HG03432 (cell line): ENCODE results near the gene PLEKHA7.

Source experiments
- ATAC-seq: cut with Tn5 transposase; IDR thresholded peaks from one replicate; pipeline ENCODE4 v1.9.1; 2021; ENCODE audit warnings: mild to moderate bottlenecking, moderate library complexity; ENCODE audit not compliant: unreplicated experiment

The PLEKHA7 gene

GRCh38 chr11:16815047-16815767, 199.0 kb downstream of the PLEKHA7 start:
- ATAC-seq: no peak

DNA sequence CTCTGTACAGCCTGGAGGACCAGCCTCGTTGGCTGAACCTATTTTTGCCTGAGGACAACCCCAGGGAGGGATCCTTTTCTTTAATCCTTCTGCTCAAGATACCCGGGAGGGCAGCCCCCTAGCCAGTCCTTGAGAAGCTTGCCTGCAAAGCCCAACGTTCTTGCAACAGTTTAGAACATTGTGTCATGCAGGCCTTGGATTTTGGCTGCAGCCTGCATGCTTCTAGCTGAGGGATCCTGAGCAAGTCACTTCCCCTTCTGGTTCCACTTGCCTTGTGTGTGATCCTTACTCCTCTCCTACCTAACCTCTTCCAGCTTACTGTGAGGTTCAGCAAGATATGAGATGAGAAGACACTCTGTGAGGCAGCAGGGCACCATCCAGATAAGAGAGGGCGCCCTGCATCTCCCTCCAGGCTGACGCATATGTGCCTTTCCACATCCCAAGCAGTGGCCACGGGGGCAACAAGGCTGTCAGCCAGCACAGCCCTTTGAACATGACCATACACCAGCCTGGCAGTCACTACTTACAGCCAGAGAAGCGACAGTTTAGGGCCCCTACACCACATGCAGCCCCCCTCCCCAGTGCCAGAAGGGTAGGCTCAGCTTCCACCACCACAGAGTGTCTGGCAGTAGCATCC, 199.7 kb downstream of the PLEKHA7 start:
- no peak for ATAC-seq

DNA sequence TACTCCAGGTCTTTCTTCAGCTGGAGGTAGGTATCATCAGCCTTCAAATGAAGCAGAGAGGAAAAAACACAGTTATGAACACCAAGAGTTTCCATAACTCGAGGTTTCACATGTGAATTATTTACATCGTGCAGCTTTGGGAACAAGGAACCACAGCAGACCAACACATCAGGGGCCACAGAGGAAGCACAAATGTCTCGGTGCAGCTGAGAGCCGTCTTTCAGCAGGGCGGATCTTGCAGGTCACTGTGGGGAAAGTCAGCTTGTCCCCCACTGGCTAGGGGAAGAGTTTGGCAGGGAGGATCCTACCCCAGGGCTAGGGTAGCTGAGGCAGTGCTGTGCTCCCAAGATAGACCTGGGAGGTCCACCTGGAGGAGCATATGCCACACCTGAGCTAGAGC, 201.1 kb downstream of the PLEKHA7 start:
- no peak for ATAC-seq

DNA sequence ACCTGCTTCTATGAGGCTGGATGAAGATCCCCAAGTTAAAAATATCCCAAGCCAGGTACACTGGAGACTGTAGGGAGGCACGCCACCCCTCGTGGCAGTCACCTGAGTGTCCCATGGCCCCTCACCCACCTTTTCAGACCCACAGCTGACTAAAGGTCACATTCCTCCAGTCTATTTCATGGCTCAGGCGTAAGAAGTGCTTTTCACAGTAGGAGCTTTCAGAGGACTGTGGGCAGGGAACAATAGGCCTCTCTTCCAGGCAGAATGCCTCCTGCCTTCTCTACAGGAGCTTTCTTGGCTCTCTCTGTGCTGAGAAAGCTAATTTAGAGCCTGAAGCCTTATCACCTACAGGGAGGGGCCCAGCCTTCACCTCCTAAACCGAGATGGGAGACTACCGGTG, 201.9 kb downstream of the PLEKHA7 start:
- no peak for ATAC-seq

GRCh38 chr11:16811136-16812020, 202.8 kb downstream of the PLEKHA7 start:
- ATAC-seq: no peak

- no peak for ATAC-seq
These were observed 204.1 kb downstream of the PLEKHA7 start for GRCh38 chr11:16809886-16810668.

DNA sequence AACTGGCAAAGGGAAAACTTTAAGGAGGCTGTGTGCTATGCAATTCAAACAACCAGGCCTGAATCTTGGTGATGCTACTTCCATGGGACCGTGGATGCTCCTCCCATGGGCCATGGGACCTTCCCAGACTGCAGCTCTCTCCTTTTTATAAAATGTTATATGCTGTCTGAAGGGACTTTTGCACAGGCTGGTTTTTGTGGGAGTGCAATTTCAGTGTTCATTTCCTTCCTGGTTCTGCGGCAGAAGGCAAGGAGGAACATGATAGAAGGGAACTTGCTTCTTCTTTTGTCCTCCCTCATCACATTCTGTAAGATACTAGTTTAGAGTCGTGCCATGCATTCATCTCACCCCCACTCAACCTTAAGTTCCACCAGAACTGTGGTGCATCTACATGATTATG, 206.9 kb downstream of the PLEKHA7 start:
- ATAC-seq: no peak

- ATAC-seq: no peak
These were observed 207.4 kb downstream of the PLEKHA7 start for GRCh38 chr11:16806791-16807190.

DNA sequence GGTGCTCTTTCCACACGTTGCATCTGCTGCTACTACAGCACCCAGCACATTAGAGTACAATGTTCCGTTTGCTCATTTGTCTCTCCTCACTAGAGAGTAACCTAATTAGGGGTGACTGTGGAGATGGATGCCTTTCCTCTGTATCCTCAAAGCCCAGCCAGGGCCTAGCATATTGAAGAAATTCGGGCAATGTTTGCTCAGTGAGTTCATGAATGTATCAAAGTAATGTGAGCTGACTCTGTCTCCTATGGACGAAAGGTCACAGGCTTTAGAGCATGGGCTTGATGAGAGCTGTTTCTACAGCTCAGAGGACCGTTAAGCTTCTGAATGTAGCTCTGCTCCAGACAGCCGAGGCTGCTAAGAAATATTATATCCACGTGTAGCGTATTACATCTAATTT, 208.3 kb downstream of the PLEKHA7 start:
- no peak for ATAC-seq

DNA sequence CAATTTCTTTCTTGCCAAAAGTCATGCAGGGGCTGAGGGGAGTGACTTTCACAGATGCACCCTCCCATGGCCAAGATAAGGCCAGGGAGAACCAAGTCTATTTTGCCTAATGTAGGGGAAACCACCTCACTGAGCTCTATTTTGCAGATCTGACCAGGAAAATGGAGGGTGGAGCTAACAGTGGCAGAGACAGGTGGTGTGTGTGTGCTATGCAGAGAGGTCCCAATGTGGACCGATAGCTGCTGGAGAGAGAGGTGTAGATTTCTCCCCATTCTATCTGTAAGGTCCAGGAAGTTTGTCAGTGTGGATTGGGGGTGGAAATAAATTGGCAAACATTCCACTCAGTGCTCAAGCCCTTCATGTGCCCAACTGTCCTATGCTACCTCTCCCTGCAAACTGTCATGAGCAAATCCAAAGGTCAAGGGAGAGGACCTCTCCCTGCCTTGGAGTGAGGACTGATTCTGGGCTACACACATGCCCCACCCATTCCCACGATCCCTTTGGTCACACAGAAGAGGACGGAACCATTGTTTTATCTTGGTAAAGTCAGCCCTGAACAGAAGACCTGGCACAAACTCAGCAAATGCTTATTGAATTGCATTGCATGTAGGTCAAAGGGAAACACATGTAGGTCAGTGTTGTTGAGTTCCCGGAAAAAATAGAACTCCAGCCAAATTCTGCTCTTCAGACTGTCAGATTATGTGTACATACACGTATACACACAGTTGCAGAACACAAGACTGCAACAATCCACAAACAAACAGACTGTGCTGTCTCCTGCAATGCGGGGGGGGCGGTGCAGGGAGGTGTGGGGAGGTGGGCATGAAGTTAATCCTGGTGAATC, 209.9 kb downstream of the PLEKHA7 start:
- no peak for ATAC-seq

DNA sequence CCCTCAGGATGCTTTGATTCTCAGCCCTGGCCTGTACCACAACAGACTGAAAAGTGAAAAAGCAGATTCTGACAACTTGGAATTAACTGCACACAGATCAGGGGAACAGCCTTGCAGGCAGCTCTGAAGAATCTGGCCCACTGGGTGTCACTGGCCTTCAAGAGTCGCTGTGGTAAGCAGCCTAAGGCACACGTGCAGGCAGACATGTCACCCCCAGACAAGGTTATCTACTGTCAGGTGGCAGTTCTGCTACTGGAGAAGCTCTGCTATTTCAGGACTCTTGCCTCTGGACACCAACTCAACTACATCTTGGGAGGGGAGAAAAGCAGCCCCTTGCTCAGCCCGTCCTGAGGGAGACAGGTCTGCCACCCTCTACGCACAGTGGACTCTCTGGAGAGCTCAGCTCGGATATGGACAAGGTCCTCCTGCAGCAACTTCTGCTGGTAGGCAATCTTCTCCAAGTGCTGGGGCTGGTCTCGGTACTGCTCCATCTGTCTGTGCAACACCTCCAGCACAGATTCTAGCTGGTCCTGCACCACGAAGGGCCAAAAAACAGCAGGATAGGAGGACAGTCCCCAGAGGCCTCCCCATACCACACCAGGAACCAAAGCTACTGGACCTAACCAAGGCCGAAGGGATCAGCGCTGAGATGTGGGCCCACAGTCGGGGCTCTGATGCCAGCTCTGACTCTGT, 212.8 kb downstream of the PLEKHA7 start:
- no peak for ATAC-seq

GRCh38 chr11:16800382-16800781, 213.8 kb downstream of the PLEKHA7 start:
- ATAC-seq: no peak

- ATAC-seq: no peak
These were observed 214.3 kb downstream of the PLEKHA7 start for GRCh38 chr11:16799890-16800289.

DNA sequence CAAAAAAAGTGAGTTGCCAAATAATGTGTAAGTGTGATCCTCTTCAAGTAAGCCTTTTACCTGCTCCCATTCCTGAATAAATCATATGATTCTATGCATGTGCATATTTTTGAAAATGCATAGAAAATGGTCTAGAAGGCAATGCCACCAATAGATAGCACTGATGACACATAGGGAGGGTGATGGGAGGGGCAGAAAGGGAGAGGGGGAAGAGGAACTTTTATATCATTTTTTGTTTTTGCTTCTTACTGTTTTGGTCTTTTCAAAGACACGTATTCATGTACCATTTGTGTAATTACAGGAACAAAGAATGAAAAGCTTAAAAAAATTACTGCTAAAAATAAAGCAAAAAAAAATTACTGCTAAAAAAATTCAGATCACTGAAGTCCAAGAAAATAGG, 215.0 kb downstream of the PLEKHA7 start:
- ATAC-seq: no peak

DNA sequence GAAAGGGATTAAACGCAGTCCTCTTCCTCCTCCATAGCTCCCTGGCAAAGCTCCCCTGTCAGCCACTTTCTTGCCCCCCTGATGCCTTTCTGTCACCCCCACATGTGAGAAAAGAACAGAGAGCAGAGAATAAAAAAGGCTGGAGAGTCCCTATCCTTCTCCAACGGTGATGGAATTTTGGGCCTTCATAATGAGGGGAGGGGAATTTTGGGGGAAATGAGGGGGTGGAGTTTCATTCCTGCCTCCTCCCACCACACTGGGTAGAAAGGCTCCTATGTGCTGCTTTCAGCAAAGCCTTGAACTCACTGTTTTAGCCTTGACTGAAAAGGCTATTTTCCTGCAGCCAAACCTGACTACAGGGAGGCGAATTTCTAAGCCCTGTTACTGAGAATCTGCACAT, 216.4 kb downstream of the PLEKHA7 start:
- no peak for ATAC-seq

DNA sequence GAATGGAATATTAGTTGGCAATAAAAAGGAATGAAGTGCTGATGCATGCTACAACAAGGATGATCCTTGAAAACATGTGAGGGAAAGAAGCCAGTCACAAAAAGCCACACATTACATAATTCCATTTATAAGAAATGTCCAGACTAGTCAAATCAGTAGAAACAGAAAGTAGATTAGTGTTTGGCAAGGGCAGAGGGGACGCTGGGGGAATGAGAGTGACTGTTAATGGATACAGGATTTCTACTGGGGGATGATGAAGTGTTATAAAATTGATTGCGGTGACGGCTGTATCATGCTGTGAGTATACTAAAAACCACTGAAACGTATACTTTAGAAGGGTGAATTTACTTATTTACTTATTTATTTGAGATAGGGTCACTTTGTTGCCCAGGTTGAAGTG, 217.9 kb downstream of the PLEKHA7 start:
- no peak for ATAC-seq

DNA sequence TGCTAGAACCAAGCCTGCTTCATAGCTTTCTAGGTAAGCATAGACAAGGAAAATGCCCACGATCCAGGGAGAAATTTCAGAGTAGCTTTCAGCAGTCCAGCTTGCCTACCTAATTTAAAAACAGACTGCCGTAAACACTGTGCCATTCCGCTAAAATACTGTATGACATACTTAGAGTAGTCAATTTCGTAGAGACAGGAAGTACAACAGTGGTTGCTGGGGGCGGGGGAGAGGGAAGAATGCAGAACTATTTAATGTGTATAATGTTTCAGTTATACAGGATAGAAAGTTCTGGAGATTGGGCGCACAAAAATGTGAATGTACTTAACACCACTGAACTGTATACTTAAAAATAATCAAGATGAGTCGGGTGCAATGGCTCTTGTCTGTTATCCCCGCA, 219.1 kb downstream of the PLEKHA7 start:
- no peak for ATAC-seq

- no peak for ATAC-seq
These were observed 220.0 kb downstream of the PLEKHA7 start for GRCh38 chr11:16794047-16794818.

DNA sequence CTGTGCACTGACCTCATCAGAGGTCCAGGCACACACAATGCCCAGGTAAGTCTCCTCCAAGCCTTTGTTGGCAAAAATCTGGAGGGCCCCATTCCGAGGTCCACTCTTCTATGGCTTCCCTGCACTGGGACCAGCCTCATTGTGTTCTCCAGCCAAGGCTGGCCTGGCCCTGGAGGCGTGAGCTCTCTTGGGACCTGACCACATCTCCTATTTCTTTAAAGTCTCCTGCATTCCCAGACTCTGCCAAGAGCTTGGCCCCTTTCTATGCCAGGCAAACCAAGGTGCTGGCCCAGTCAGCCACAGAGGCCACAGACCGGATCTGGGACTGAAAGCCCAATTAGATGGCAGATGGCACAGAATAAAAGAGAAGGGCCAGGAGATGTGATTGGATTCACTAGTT, 220.7 kb downstream of the PLEKHA7 start:
- no peak for ATAC-seq
